ENCODE data around the gene INPP5D. TPM values are rescaled to one million over a fixed set of nuclear protein-coding genes. Genes with fewer than 3 reads are reported as not detected.

INPP5D gene
- total and polyA plus RNA-seq, 4 donors = 2.9 to 18.8 (median 6.6) TPM

- H3K4me1 ChIP-seq (ENCODE audit: control insufficient read depth in 4 of 4, insufficient read depth in 4 of 4, low read length in 3 of 4) = peaks cover 0 to under 1% (median 0%) of the 10 kb centered on the region in 4 donors
- H3K4me3 ChIP-seq (ENCODE audit: low read depth in 1 of 3, low read length in 3 of 3) = no peak overlapping the region
- no peak overlapping the region for H3K27ac ChIP-seq (ENCODE audit: low read depth in 1 of 2, low read length in 2 of 2)
- no peak for TF ChIP-seq MAX (IDR thresholded peaks at IDR 0.05)
- H3K36me3 ChIP-seq (ENCODE audit: control insufficient read depth in 4 of 4, insufficient read depth in 3 of 4, low read depth in 1 of 4, low read length in 3 of 4) = no peaks in the 10 kb centered on the region
- no peak overlapping the region for H3K9ac ChIP-seq (ENCODE audit: low read depth in 1 of 2, low read length in 2 of 2)
- WGBS = 84% methylated on average over 2 of the region's 2 CpGs
- H3K9me3 ChIP-seq (ENCODE audit: control insufficient read depth in 4 of 4, low read length in 3 of 4) = no peaks in the 10 kb centered on the region
- no peaks in the 10 kb centered on the region for H3K27me3 ChIP-seq (ENCODE audit: control insufficient read depth in 4 of 4, insufficient read depth in 4 of 4, low read length in 3 of 4)
- no peak for DNase-seq (ENCODE audit: low spot score)
Observed at GRCh38 chr2:233247116-233247515, 187.0 kb downstream of the INPP5D start.

DNA sequence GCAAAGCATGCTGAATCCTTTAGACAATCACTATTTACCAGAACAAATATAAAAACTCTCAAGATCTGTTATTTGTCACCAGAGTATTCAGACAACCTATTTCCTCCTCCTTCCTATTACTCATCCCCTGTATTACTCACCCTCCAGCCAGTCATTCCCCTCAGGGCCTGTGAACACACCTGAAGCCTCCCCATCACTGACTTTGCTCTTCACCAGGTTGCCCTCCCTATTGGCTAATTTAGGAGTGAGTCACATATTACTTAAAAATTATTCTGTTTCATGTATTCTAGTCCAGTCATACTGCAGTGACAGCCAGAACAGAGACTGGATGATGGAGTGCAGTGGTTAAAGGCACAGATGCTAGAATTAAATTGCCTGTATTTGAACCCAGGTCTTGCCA lies 187.6 kb downstream of the INPP5D start:
- Histone ChIP-seq H3K27ac (ENCODE audit: low read depth in 1 of 2, low read length in 2 of 2) (no peak overlapping the region), H3K4me3 (ENCODE audit: low read depth in 1 of 3, low read length in 3 of 3) (no peak overlapping the region), H3K9ac (ENCODE audit: low read depth in 1 of 2, low read length in 2 of 2) (no peak overlapping the region), H3K27me3 (ENCODE audit: control insufficient read depth in 4 of 4, insufficient read depth in 4 of 4, low read length in 3 of 4) (no peaks in the 10 kb centered on the region), H3K4me1 (ENCODE audit: control insufficient read depth in 4 of 4, insufficient read depth in 4 of 4, low read length in 3 of 4) (peaks cover 0 to 7% (median 4%) of the 10 kb centered on the region in 4 donors), H3K36me3 (ENCODE audit: control insufficient read depth in 4 of 4, insufficient read depth in 3 of 4, low read depth in 1 of 4, low read length in 3 of 4) (no peaks in the 10 kb centered on the region), H3K9me3 (ENCODE audit: control insufficient read depth in 4 of 4, low read length in 3 of 4) (no peaks in the 10 kb centered on the region)
- TF ChIP-seq FOXA1 (IDR thresholded peaks at IDR 0.05) (no peak), NR2F2 (IDR thresholded peaks at IDR 0.05) (no peak)
- DNase-seq (ENCODE audit: low spot score) = no peak

- peaks cover 3 to 18% (median 16%) of the 10 kb centered on the region in 4 donors for H3K4me1 ChIP-seq (ENCODE audit: control insufficient read depth in 4 of 4, insufficient read depth in 4 of 4, low read length in 3 of 4)
- H3K27ac ChIP-seq (ENCODE audit: low read depth in 1 of 2, low read length in 2 of 2) = no peak overlapping the region
- H3K9me3 ChIP-seq (ENCODE audit: control insufficient read depth in 4 of 4, low read length in 3 of 4) = no peaks in the 10 kb centered on the region
- no peak for TF ChIP-seq YY1 (IDR thresholded peaks at IDR 0.05)
- no peak for TF ChIP-seq REST (IDR thresholded peaks at IDR 0.05)
- TF ChIP-seq HNF4G (IDR thresholded peaks at IDR 0.05) = no peak
- TF ChIP-seq NR2F2 (IDR thresholded peaks at IDR 0.05) = no peak
- no peak for TF ChIP-seq SP1 (IDR thresholded peaks at IDR 0.05)
- 77% methylated on average over 7 of the region's 7 CpGs for WGBS
- no peak overlapping the region for H3K9ac ChIP-seq (ENCODE audit: low read depth in 1 of 2, low read length in 2 of 2)
- H3K4me3 ChIP-seq (ENCODE audit: low read depth in 1 of 3, low read length in 3 of 3) = no peak overlapping the region
- H3K27me3 ChIP-seq (ENCODE audit: control insufficient read depth in 4 of 4, insufficient read depth in 4 of 4, low read length in 3 of 4) = no peaks in the 10 kb centered on the region
- DNase-seq (ENCODE audit: low spot score) = no peak
- H3K36me3 ChIP-seq (ENCODE audit: control insufficient read depth in 4 of 4, insufficient read depth in 3 of 4, low read depth in 1 of 4, low read length in 3 of 4) = no peaks in the 10 kb centered on the region
Observed at GRCh38 chr2:233248999-233249398, 188.9 kb downstream of the INPP5D start.

DNA sequence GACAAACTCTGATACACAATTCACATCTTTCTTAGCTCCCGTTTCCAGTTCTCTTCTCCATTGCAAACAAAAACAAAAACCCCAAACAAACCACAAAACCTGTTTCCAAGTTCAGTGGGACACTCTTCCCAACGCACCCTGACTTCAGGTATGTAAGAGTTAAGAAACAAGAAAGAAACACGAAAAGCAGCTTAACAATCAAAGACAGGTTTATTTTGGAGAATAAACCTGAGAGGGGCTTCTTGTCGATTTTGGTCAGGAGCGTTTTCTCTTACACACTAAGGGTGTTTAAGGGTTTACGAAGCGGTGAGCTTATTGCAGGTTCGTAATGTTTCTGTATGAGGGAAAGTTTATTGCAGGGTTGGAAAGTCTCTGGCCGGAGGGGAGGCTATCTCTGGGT lies 190.4 kb downstream of the INPP5D start:
- Histone ChIP-seq H3K9me3 (ENCODE audit: control insufficient read depth in 4 of 4, low read length in 3 of 4) (no peaks in the 10 kb centered on the region), H3K9ac (ENCODE audit: low read depth in 1 of 2, low read length in 2 of 2) (no peak overlapping the region), H3K27ac (ENCODE audit: low read depth in 1 of 2, low read length in 2 of 2) (no peak overlapping the region), H3K36me3 (ENCODE audit: control insufficient read depth in 4 of 4, insufficient read depth in 3 of 4, low read depth in 1 of 4, low read length in 3 of 4) (no peaks in the 10 kb centered on the region), H3K27me3 (ENCODE audit: control insufficient read depth in 4 of 4, insufficient read depth in 4 of 4, low read length in 3 of 4) (no peaks in the 10 kb centered on the region), H3K4me3 (ENCODE audit: low read depth in 1 of 3, low read length in 3 of 3) (no peak overlapping the region), H3K4me1 (ENCODE audit: control insufficient read depth in 4 of 4, insufficient read depth in 4 of 4, low read length in 3 of 4) (peaks cover 3 to 21% (median 18%) of the 10 kb centered on the region in 4 donors)
- no peak for DNase-seq (ENCODE audit: low spot score)
- 95% methylated on average over 9 of the region's 9 CpGs for WGBS
- TF ChIP-seq JUND (IDR thresholded peaks at IDR 0.05) (no peak), NR2F2 (IDR thresholded peaks at IDR 0.05) (no peak), FOXA1 (IDR thresholded peaks at IDR 0.05) (no peak), TAF1 (conservative IDR thresholded peaks at IDR 0.05) (no peak), YY1 (IDR thresholded peaks at IDR 0.05) (no peak), REST (IDR thresholded peaks at IDR 0.05) (no peak), ZBTB33 (IDR thresholded peaks at IDR 0.05) (no peak)

Data from liver (tissue), 9 donors.